Measurements from ENCODE around the gene MYCBP2. TPM values are rescaled to one million over a fixed set of nuclear protein-coding genes. Genes with fewer than 3 reads are reported as not detected.

Gene MYCBP2
- polyA plus RNA-seq, 1 of the 3 experiments (the other 2 are of a cell fraction) = 18.5 TPM

GRCh38 chr13:77047649-77048343 lies 279.1 kb downstream of the MYCBP2 start:
- WGBS (ENCODE audit: low lambda C conversion rate) = 95% methylated on average over 5 of the region's 8 CpGs
- no peaks in the 10 kb centered on the region for H3F3A ChIP-seq (replicated peaks; ENCODE audit: insufficient read depth)
- TF ChIP-seq POLR2AphosphoS5 (IDR thresholded peaks at IDR 0.05; ENCODE audit: low read depth, low read length) (no peak), MEF2A (IDR thresholded peaks at IDR 0.05; ENCODE audit: borderline replicate concordance, low read depth) (no peak), JUND (IDR thresholded peaks at IDR 0.05) (no peak), SMC3 (IDR thresholded peaks at IDR 0.05; ENCODE audit: low read depth, low read length) (no peak), SIN3A (IDR thresholded peaks at IDR 0.05; ENCODE audit: borderline replicate concordance, low read depth, low read length) (no peak), GATA2 (CRISPR knock-in tag; IDR thresholded peaks at IDR 0.05) (no peak), EZH2phosphoT487 (IDR thresholded peaks at IDR 0.05; ENCODE audit: borderline replicate concordance, low read depth) (no peak), USF2 (IDR thresholded peaks at IDR 0.05; ENCODE audit: borderline replicate concordance, low read depth, low read length) (no peak), RXRA (IDR thresholded peaks at IDR 0.05; ENCODE audit: borderline replicate concordance, low read depth) (no peak), RCOR1 (IDR thresholded peaks at IDR 0.05; ENCODE audit: low read length) (no peak), YY1 (IDR thresholded peaks at IDR 0.05; ENCODE audit: low read depth) (no peak), TCF12 (IDR thresholded peaks at IDR 0.05) (no peak), RAD21 (IDR thresholded peaks at IDR 0.05; ENCODE audit: low read length) (no peak), GABPA (IDR thresholded peaks at IDR 0.05; ENCODE audit: low read depth) (no peak)
- no peaks in the 10 kb centered on the region for H4K20me1 ChIP-seq (ENCODE audit: insufficient read depth)
- ChIA-PET POLR2A (no interaction called here), CTCF (no interaction called here)
- no peaks in the 10 kb centered on the region for H3K9me2 ChIP-seq
- no peaks in the 10 kb centered on the region; a peak in 2 of 4 replicates for H3K4me1 ChIP-seq (ENCODE audit: control insufficient read depth in 1 of 2, insufficient read depth in 2 of 2, low read depth in 1 of 2, low read length in 1 of 2)
- H3K9ac ChIP-seq = no peak overlapping the region
- H3K36me3 ChIP-seq (replicated peaks in 1 of 2; ENCODE audit: control insufficient read depth in 1 of 2, insufficient read depth in 2 of 2, low read length in 1 of 2) = peaks cover 15 to 48% of the 10 kb centered on the region in 2 experiments
- H2AFZ ChIP-seq (ENCODE audit: low read depth) = no peak overlapping the region
- no peaks in the 10 kb centered on the region for H3K9me3 ChIP-seq
- no peaks in the 10 kb centered on the region for H3K27me3 ChIP-seq (ENCODE audit: insufficient read depth)
- H3K4me2 ChIP-seq = no peak overlapping the region
- no peak overlapping the region for H3K27ac ChIP-seq (ENCODE audit: low read depth in 2 of 2, low read length in 1 of 2)
- DNase-seq = no peak
- no peaks in the 10 kb centered on the region for H3K79me2 ChIP-seq (ENCODE audit: insufficient read depth)
- H3K4me3 ChIP-seq (ENCODE audit: low read depth in 2 of 2, low read length in 1 of 2) = no peak overlapping the region

GRCh38 chr13:77042566-77043177 lies 284.2 kb downstream of the MYCBP2 start:
- Histone ChIP-seq H3K9me2 (no peaks in the 10 kb centered on the region), H3K4me2 (no peak overlapping the region), H3K27ac (ENCODE audit: low read depth in 2 of 2, low read length in 1 of 2) (no peak overlapping the region), H3K9ac (no peak overlapping the region), H3K27me3 (ENCODE audit: insufficient read depth) (no peaks in the 10 kb centered on the region), H3K36me3 (replicated peaks in 1 of 2; ENCODE audit: control insufficient read depth in 1 of 2, insufficient read depth in 2 of 2, low read length in 1 of 2) (peaks cover 9 to 26% of the 10 kb centered on the region in 2 experiments), H2AFZ (ENCODE audit: low read depth) (no peak overlapping the region), H3K9me3 (no peaks in the 10 kb centered on the region), H3F3A (replicated peaks; ENCODE audit: insufficient read depth) (no peaks in the 10 kb centered on the region), H3K4me3 (ENCODE audit: low read depth in 2 of 2, low read length in 1 of 2) (no peak overlapping the region), H3K79me2 (ENCODE audit: insufficient read depth) (no peaks in the 10 kb centered on the region), H4K20me1 (ENCODE audit: insufficient read depth) (no peaks in the 10 kb centered on the region), H3K4me1 (ENCODE audit: control insufficient read depth in 1 of 2, insufficient read depth in 2 of 2, low read depth in 1 of 2, low read length in 1 of 2) (no peaks in the 10 kb centered on the region)
- ChIA-PET POLR2A (no interaction called here), CTCF (interaction anchor here (0.9 kb wide), 1 partner anchor 8 kb away, joined by 3 read pairs; no protein-coding TSS in a partner anchor)
- no peak for DNase-seq
- TF ChIP-seq ELF1 (IDR thresholded peaks at IDR 0.05) (no peak), RFX5 (IDR thresholded peaks at IDR 0.05; ENCODE audit: low read length) (no peak), SIN3A (IDR thresholded peaks at IDR 0.05; ENCODE audit: borderline replicate concordance, low read depth, low read length) (no peak), IRF3 (IDR thresholded peaks at IDR 0.05; ENCODE audit: low read depth, low read length) (no peak), REST (IDR thresholded peaks at IDR 0.05; ENCODE audit: low read depth, low read length) (no peak), CHD2 (IDR thresholded peaks at IDR 0.05; ENCODE audit: low read length, partially characterized antibody) (no peak), USF1 (IDR thresholded peaks at IDR 0.05; ENCODE audit: borderline replicate concordance, low read depth) (no peak), FOXM1 (IDR thresholded peaks at IDR 0.05; ENCODE audit: low read depth) (no peak), POLR2AphosphoS5 (IDR thresholded peaks at IDR 0.05; ENCODE audit: low read depth, low read length) (no peak), TCF12 (IDR thresholded peaks at IDR 0.05) (no peak), TAF1 (IDR thresholded peaks at IDR 0.05; ENCODE audit: borderline replicate concordance, low read depth, low read length) (no peak)
- WGBS (ENCODE audit: low lambda C conversion rate) = 98% methylated on average over 5 of the region's 5 CpGs
